NCI-H2029 treated with DMSO at 0.1 percent for 48 hours (cell line): ENCODE measurements around the gene CBX2.

Experiments
- DNase-seq: peaks from one replicate; lab custom pipeline; 2025; lab: John Stamatoyannopoulos, UW

The CBX2 gene

DNA sequence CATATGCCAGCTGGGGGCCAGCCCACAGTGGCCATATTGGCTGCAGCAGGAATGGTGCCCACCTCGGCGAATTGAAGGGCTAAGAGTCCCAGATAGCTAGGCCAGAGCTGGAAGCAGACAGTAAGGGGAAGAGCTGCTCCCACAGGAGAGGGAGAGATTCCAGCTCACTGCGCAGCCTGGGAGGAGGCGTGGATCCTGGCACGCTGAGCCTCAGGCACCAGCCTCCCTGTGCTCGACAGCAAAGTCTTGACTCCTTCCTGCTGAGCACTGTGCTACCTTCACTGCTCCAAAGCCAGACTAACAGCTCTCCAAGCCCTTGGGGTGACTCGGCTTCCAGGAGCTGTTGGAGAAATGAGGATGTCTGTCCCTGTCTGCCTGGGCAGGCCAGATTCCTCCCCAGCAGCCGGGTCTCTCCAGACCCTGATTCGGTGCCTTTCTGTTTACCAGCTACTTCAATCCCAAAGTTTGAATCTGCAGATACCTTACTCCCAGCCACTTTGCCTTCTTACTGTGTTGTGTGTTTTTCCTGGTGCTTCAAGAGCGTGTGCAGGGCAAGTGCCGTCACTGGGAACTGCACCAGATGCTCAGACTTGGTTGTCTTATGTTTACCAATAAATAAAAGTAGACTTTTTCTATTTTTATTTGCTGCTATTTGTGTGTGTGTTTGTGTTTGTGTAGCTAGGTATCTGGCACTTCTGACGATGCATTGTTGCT lies 9.1 kb downstream of the CBX2 start:
- no peak for DNase-seq

DNA sequence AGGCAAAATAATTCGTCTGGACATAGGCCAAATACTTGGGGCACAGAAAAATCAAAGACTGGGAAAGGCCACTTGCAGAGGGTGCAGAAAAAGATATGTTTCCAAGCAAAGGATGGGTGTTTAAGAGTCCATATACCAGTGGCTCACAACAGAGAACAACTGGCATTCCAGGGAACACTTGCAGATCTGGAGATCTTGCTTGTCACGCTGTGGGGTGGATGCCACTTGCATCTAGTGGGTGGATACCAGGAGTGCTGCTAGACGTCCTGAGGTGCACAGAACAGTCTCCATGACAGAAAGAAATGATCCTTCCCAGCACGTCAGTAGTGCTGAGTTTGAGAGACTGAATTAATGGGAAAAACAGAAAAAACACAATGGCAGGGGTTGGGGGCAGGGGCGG lies 10.5 kb downstream of the CBX2 start:
- DNase-seq, result no peak

DNA sequence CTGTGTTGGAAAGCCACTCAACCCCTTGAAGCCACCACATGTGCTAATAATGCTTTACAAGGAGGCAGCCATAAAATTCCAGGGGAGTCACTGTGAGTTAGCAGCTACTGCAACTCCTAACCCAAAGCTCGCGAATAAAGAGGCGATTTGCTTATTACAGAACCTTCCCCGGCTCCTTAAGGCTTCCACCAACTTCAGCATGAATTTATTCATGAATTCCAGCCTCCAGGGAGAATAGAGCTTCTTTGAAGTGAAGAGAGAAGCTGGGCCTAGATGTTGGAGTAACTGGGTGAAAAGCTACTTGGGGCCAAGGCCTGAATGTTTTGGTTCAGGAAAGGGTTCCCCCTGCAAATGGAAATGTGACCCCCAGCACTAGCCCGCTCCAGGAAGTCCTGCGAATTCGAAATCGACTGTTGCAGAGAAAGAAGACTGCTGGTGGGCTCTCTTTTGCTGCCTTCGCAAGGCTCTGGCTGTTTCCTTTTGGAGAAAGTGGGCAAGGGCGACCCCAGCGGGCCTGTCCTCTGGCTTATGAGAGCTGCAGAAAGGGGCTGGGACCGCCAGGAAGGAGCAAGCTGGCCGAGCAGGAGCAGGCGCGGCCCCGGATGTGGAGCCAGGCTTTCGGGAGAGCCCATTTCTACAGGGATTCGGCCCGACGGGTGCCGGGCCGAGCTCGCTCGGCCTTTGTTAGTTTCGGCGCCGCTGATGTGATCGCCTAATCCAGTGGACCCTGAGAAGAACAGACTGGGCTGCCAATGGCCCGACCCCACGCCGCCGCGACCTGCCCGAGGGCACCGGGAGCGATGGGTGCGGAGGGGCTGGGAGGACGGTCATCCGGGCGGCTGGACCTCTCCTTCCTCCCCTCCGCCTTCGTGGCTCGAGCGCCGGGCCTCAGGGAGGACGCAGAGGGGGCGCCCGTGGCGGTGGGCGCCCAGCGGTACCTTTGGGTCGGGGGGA lies 11.3 kb downstream of the CBX2 start:
- DNase-seq, result no peak

DNA sequence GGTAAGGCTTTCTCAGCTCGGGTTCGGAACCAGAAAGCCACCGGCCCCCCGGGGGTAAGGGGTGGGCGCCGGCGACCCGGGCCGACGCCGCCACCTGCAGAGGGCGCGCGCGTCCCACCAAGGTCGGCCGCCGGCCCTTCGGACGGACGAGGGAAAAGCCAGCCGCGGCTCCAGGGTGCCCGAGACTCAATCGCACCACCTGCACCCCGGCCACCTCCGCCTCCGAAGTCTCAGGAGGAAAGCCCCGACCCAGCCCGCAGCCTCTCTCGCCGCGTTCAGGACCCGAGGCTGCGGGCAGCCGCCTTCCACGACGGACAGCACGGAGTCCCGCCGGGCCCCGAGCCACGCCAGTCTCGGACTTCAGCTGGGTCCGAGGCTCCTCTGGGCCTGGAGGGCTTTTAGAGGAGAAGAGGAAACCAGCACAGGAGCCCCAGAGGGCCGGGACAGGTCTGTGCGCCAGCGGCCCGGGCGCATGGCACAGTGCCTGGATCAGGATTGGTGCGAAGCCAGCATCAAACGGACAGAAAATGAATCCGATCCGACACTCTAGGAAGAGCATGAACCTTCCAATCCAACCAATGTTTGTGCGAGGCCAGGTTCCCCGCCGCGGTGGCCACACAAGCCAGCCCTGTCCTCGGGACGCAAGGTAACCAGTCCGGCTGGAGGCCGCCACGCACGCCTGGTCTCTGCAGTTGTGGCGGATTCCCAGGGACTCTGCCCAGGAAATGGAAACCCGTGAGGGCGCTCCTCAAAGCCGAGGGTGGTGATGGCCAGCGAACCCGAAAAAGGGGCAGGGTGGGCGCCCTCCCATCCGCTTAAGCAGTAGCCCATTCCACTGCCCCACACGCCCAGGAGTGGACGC lies 12.2 kb downstream of the CBX2 start:
- DNase-seq, result no peak

DNA sequence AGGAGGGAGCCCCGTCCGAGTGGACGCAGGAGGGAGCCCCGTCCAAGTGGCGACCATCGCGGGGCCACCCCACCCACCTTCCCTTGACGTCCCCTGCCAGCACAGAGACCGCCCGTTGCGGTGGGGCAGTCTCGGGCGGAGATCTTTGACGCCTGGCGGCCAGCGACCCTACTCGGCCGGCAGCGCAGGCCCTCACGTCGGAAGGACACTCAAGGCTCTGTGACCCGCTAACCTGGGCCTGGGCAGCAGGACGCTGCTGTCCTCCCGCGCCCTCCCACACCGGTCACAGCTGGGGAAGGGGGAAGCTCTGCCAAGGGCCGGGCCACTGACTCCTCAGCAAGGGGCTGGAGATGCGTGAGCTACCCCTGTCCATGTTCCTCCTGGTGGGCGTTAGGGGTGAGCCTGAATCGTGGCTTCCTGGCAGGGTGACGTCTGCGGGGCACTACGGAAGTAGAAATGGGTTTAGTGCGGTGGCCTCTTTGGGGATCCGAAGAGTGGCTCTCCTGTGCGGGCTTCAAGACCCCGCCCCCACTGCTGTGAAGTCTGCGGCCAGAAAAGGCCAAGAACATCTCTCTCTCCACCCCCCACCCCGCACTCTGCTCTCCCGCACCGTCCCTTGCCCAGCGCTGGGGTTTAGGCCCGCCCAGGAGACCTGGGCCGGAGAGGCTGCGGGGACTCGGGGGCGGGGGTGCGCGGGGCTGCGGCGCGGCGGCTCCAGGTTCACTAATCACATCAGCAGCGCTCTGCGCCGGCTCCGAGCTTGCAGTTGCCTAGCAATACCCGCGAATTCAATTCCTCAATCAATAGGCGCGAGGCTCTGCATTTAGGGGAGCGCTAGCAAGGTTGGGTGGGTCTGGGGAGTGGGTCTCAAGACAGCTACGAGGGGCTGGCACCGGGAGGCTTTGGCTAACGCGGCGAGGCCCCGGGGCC lies 13.1 kb downstream of the CBX2 start:
- DNase-seq, result no peak

DNA sequence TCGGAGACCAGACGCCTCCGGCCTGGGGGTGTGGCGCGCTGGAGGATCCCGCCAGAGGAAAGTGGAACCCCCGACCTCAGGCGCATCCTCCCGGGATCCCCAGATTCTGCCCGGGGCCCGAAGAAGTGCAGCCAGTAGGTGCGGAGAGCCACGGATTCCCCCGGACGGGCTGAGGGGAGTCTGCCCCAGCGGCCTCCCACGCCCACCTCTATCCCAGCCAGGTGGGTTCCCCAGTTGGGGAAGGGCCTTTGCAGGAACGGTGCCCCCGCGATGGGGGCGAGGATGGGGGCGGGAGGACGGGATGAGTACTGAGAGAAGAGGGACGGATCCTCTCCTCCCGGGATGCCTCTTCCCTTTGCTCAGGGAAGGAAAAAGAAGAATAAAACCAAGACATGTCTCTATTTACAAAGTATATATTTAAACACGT lies 13.8 kb downstream of the CBX2 start:
- DNase-seq, result no peak

DNA sequence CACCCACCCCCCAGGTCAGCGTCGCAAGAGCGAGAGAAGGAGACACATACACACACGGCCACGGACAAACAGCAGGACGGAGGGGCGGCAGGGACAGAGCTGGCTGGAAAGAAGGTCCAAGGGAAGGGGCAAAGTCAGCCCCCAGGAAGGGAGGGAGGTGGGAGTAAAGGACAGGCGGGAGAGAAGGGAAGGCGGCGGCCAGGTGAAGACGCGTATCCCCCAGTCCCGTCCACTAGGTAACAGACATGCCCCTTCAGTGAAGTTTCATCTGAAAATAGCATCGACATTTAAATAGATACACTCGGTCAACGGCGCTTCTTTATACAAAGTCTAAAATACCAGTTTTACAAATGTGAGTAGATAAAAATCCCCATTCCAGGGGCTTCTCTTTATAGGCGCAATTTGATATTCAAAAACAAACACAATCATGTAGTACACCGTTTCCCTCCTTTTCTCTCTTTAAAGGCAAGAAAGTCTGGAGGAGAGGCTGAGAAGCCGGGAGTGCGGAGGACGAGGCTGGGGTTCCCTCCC lies 14.5 kb downstream of the CBX2 start:
- no peak for DNase-seq

DNA sequence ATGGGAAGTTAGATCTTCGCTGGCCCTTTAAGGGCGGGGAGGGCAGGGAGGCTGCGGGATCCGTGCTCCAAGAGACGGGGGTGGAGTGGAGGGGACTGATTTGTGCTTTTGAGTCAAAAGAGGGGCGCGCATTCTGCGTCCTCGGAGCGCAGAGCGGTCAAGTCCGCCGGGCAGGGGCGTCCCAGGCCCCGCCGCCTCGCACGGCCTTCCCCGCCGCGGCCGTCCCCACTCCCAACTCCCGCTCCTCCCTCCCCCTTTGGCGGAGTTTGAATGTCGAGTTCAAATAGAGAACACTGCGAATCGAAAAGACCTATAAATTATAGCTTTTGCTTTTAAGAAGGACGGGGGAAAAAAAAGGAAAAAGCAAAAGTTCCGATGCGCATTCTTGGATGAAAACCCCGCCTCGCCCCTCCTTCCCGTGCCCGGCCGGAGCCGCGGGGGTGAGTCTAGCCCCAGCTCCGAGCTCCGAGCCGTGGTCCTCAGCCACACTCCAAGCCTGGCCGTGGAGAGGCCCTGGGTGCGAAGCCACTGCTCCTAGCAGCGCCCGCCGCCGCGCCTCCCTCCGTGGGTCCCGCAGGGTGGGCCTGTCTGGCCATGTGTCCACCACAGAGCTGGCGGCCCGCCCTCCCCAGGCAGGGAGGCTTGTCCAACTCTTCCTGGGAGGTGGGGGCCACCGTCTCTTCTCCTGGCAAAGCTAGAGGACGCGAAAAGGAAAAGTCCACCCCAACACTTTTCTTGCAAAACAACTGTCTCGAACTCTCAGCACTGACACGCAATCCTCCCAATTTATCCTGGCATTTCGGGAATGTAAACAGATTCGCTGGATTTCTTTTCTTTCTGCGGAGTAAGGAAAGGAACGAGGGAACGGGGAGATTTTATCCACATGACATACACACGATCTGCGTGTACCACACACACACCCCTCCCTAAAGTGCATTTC lies 15.3 kb downstream of the CBX2 start:
- DNase-seq, result no peak

DNA sequence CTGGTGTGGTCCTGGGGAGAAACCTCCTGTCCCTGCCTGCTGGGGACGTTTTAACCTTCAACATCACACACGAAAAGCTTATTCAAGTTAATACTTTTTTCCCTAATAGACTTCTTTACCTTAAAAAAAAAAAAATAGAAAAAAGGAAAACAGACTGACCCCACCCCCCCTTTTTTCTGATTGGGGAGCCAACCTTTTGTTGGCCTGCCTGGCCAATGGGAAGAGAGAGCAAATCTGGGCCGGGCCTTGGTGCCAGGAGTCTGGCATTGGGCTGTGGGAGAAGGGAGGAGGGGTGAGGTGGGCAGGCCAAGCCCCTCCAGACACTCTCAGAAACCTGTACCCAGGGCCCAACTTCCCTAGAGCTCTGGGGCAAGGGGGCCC lies 16.0 kb downstream of the CBX2 start:
- DNase-seq, result no peak

DNA sequence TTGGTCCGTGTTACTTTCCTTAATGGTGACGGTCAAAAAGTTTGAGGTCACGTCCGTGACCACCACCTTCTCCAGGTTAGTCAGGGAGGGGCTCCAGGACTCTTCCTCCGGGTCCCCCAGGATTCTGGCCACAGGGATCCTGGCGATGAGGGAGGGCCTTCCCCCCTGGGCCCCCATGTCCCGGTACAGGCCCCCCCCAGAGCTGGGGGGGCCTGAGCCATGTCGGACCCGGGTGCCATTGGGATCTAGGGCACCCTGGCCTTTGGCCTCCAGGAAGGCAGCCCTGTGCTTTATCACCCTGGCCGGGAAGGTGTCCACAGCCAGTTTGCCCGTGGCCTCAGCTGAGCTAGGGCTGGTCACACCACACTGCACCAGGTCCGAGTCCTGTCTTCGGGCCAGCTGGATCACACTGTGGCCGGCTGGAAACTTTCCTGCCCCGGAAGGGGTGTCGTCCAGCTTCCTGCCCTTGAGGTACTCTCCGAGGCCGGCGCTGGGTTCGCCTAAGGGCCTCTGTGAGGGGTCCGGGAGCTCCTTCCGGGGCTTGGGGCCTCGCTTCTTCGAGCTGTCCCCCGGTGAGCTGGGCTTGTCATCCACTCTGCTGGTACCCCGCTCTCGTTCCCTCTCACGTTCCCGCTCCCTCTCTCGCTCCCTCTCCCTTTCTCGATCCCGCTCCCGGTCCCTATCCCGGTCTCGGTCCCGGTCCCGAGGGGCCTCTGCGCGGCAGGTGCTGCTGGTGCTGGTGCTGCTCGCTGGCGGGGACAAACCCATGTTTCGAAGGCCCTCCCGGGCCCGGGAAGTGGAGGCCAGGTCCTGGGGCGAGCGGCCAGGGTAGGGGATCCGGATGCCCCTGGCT lies 16.9 kb downstream of the CBX2 start:
- DNase-seq, result no peak

DNA sequence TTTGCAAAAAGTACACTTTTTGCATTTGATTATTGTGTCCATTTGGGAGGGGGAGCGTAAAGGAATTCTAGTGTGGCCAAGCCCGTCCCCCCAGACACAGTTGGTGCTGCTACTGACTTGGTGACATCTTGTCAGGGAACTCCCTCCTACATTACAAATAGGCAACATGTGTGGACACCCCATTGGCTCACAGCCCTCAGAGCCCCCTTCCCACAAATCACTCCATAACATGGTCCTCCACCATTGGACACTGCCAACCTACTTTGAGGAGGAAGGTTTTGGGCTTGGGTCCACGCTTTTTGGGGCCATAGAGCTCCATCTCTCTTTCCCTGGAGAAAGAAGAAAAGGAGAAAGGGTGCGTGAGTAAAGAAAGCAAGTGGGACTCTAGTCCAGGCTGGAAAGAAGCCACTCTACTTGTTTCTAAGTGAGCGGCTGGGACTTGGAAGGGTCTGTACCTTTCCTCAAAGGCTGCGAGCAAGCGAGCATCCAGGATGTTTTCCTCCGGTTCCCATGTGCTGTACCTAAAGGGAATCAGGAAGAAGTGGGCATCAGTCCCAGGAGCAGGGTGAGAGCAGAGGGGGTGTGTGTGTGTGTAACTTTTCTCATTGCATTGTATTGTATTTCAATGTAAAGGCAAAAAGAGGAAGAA lies 18.0 kb downstream of the CBX2 start:
- no peak for DNase-seq

DNA sequence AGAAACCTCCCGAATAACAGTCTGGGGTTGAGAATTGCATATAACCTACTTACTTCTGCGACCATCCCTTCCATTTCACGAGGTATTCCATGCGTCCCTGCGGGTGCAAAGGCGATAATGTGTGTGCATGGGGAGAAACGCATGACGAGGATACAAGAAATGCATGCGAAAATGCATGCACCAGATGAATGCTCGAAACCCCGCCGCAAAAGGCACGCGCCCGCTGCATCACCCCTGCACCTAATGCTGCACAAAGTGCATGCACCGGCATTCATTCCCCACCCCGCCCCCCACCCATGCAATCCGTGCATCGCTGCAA lies 18.5 kb downstream of the CBX2 start:
- no peak for DNase-seq

DNA sequence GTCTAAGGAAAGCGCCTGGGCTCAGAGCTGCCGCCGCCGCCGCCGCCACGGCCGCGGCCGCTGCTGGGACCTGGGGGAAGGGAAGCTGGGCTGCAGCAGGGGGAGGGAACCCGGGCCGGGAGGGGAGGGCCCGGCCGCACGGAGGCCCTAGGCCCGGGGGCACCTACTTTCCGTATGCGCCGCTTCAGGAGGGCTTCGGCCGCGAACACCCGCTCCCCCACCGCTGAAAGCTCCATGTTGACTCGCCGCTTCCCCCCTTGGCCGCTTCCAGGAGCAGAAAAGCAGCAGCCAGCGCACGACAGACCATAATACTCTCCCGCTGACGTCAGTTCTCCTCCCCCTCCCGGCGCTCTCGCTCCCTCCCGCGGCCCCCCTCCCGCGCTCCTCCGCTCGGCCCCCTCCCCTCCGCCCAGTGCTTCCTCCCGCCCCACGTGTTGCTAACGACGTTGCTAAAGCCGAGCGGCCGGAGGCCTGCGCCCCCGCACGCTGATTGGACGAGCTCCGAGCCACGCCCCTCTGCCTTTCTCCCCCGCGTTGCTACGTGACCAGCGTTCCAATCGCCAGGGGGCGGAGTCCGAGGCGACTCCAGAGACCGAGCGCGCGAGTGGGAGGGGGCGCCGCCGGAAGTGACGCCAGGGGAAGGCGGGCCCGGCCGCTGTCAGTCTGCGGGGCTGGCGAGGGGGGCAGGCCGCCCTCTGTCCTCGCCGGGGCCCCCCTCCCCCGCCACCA lies 19.0 kb downstream of the CBX2 start, which contains the start of gene CBX8:
Gene CBX8 (minus strand): TSS at position 315 of the 729 bp plus-strand sequence. CDS start 79 bp downstream, at position 236.
- DNase-seq, result peak; percentile 99

DNA sequence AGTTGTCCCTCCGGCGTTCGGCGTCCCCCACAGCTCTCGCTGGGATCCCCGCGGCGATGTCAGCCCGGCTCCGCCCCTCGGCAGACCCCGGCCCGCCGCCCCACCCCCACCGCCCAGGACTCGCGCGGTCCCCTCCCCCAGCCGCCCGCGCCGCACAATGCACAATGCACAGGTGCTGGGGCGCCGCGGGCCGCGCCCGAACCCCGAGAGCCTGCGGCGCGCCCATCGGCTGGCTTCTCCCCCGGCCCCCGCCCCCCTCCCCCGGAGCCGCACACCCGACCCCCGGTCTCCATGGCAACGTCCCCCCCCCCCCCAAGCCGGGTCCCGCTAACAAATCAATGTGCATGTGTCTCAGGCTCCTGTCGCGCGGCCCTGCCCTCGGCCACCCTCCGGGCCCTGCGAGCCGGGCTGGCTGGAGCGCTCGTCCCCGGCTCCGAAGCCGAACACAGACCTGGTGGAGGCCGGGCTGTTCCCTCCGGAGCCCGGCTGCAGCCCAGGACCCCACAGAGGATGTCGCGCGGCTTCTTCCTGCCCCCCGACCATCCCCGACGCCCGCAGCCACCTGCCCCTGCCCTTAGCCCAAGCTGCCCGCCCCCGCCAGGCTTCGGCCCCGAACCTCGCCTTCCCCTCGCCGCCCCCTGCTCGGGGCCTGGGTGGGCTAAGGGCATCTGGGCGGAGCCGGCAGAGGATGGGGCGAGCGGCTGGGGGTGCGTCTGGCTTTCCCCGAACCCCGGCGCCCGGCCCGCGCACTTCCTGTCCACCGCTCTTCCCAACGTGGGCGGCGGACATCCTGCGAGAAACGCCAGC lies 19.7 kb downstream of the CBX2 start:
- DNase-seq, result no peak

DNA sequence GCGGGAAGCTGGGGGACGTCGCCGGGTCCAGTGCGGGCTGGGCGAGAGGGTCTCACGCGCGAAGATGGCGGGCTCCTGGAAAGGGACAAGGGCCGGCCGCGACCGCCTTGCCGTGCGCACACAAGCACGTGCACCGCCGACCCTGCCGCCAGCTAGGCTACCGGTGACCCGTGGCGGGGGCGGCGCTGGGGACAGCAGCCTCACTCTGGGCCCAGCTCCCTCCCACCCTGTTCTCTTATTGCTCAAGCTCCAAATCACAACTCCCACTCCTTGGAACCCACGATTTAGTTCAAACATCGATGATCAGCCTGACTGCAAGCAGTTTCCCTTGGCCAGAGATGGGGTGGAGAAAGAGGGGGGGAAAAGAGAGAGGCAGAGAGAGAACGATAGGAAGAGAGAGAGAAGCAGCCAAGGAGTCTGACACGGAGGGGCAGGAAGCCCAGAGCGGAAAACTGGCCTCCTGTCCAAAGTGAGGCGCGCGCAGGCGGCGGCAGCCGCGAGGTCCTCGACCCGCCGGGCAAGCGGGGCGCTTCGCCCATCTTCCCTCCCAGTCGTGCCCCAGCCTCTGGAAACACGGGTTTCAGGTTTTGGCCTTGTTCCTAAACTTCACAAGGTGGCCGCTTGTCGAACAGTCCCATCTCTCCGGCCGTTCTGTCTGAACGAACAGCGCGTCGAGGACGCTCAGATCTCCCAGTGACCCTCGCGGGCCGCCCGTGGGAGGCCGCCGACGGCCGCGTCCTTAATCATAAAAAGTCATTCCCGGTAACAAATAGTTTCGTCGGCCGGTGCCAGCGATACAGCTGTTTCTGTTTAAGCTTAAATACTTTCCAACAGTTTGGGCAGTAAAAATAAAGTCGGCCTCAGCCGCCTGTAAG lies 20.6 kb downstream of the CBX2 start:
- no peak for DNase-seq

DNA sequence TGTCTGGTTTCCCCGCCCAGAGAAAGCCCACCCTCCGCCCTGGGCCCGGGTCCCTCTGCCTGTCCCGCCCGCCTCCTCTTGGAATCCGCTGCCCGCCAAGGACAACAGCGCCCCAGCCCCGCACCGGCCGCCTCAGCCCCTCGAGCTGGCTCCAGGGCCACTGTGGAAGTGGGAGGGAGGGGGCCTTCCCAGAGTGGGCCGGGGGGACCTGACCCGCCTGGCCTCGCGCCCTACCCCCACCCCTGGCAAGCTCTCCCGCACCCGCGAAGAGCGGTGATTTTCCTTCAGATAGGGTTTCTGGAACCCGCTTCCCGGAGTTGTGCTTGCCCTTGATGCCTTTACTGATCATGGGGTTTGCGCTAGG lies 21.2 kb downstream of the CBX2 start:
- DNase-seq, result no peak
